WI38 (cell line): ENCODE results near the gene CARD11.

Source experiments
- H3K4me3 ChIP-seq: 2 replicates; pipeline ENCODE4 v1.5.1; 2011; ENCODE audit warnings: low read depth, mild to moderate bottlenecking, control low read depth, low read length
- TF ChIP-seq, protein P1 (sequence below): IDR thresholded peaks from 2 replicates; pipeline ENCODE4 v1.5.1; 2012; ENCODE audit warnings: low read depth, mild to moderate bottlenecking, control low read depth, low read length

CARD11 gene

DNA sequence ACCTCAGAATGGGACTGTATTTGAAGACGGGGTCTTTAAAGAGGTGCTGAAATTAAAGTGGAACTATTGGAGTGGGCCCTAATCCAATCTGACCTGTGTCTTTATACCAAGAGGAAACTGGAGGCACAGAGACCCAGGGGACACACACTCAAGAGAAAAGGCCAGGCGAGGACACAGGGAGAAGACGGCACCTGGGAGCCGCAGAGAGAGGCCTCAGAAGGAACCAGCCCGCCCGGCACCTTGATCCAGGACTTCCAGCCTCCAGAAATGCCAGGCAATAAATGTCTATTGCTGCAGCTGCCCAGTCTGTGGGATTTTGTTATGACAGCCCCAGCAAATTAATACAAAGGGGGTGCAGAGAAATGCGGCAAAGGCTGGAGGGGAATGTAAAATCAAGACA is 10.5 kb downstream of the CARD11 start:
- TF ChIP-seq, protein P1, sequence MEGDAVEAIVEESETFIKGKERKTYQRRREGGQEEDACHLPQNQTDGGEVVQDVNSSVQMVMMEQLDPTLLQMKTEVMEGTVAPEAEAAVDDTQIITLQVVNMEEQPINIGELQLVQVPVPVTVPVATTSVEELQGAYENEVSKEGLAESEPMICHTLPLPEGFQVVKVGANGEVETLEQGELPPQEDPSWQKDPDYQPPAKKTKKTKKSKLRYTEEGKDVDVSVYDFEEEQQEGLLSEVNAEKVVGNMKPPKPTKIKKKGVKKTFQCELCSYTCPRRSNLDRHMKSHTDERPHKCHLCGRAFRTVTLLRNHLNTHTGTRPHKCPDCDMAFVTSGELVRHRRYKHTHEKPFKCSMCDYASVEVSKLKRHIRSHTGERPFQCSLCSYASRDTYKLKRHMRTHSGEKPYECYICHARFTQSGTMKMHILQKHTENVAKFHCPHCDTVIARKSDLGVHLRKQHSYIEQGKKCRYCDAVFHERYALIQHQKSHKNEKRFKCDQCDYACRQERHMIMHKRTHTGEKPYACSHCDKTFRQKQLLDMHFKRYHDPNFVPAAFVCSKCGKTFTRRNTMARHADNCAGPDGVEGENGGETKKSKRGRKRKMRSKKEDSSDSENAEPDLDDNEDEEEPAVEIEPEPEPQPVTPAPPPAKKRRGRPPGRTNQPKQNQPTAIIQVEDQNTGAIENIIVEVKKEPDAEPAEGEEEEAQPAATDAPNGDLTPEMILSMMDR, result no peak
- no peak overlapping the region for H3K4me3 ChIP-seq

DNA sequence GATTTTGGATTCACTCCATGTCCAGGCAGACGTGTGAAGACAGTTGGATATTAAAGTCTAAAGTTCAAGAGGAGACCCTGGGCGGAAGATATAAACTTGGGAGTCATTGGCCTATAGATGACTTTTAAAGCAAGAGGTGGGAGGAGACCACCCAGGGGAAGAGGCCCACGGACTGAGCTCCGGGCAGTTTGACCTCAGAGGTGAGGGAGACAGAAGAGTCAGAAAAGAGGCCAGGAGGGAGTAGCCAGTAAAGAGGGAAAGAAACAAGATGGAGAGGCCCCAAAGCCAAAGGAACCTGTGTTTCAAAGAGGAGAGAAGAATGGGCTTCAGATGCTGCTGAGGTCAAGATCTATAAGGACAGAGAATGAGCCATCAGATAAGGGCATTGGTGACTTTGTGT is 11.4 kb downstream of the CARD11 start:
- no peak overlapping the region for H3K4me3 ChIP-seq

DNA sequence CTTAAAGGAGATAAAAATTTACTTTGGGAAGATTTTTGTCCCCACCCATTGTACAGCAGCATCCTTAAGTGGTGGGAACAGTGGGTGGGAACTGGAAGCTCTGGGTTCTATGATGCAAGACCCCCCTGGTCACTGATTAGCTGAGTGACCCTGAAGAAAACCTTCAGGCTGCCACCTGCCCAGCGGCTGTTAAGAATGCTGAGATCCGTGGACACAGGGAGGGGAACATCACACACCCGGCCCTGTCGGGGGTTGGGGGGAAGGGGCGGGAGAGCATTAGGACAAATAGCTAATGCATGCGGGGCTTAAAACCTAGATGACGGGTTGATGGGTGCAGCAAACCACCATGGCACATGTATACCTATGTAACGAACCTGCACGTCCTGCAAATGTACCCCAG is 14.5 kb downstream of the CARD11 start:
- no peak overlapping the region for H3K4me3 ChIP-seq
- TF ChIP-seq, protein P1, result no peak

More for the DNA sequence above, 11.4 kb downstream of the CARD11 start:
- TF ChIP-seq, protein P1, result no peak

DNA sequence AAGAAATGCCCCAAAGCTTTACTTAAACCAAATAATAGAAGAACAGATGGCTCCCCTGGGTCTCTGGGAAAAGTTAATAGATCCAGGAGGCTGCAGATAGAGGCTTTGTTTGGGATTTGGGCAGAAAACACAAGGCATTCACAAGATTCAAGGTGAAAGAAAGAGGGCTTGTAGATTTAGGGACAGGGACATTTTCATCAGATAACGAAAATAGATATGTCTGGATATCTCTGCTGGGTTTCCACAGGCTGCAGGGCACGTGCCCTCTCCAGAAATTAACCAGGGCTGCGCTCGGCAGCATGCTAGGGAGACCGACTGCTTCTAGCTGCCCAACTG is 14.9 kb downstream of the CARD11 start:
- H3K4me3 ChIP-seq, result no peak overlapping the region
- TF ChIP-seq, protein P1, result no peak

DNA sequence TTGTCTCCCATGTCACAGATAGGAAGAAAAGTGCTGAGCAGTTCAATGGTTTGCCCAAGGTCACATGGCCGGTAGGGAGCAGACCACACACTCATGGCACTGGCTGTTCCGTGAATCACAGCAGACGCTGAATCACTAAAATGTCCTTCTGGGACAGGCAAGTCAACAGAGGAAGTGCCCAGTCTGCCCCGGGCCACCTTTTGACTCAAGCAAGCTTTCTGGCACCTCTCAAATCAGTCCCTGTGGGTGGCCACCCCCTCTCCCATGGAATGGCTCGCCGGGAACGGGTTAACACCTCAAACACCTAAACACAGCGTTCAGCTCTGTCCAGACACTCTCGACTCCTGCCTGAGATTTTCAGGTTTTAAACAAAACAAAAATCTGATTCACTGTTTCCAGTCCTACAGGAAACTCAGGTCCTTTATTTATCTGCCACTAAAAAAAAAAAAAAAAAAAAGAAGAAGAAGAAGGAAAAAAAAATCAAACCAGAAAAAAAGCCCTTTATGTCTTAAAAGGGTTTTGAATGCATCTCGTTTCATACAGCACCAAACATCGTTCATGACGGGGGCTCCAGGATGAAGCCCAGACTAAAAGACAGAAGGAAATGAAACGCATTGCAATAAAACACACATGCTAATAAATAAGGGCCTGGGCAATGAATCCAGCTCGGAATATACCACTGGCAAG is 15.5 kb downstream of the CARD11 start:
- TF ChIP-seq, protein P1, result no peak
- no peak overlapping the region for H3K4me3 ChIP-seq

DNA sequence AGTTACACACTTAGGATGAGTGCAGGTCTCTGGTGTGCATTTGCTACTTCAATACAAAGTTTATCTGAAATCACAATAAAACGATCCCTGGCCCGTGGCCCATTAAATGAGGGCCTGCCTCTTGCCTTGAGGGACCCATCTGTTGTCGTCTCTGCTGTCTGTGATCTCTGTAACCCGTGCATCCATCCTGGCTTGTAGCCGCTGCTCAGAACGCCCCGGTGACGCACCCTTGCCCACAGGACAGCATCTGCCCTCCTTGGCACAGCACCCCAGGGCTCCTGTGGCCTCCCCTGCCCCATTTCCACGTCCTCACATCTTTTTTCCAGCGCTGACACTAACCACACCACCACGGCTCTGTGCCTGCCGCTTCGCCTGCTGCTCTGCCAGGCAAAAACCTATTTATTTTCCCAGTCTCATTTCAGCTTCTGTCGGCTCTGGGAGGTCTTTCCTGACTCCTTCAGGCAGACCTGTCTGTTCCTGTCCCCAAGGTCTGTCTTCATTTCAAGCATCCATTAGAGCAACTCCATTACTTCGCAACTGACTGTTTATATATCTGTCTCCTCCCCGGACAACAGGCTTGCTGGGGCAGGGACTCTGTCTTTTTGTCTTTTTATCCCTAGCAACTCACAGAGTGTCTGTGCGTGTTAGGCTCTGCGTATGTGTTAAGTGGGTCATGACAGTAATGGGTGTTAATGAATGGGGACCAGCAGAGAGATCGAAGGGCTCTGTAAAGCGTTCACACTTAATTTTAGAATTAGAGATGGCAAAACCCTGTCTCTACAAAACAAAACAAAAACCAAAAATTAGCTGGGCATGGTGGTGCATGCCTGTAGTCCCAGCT is 16.4 kb downstream of the CARD11 start:
- H3K4me3 ChIP-seq, result no peak overlapping the region
- TF ChIP-seq, protein P1, result no peak

DNA sequence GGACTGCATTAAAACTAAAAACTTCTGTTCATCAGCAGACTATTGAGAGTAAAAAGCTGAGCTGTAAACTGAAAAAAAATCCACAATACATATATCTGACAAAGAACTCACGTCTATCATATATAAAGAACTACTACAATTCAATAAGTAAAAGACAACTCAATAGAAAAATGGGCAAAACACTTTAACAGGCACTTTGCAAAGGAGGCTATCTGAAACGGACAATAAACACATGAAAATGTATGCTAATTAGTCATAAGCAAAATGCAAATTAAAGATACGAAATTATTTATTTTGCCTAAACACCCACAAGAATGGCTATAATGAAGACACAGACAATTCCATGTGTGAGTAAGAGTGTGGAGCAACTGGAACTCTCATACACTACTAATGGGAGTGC is 18.1 kb downstream of the CARD11 start:
- no peak overlapping the region for H3K4me3 ChIP-seq
- TF ChIP-seq, protein P1, result no peak
